HG02981 (cell line): ENCODE results near the gene SH3BGRL2.
A peak's percentile ranks its signal among the peaks of the same experiment; 100 is the strongest.
"Not testable (repeated sequence)": the region's sequence is repeated elsewhere in the genome, so short reads cannot be mapped to it uniquely, and the experiment has no call there.

Experiments
- ATAC-seq: cut with Tn5 transposase; IDR thresholded peaks from one replicate; pipeline ENCODE4 v1.9.1; 2021; ENCODE audit warnings: mild to moderate bottlenecking, moderate library complexity; ENCODE audit not compliant: unreplicated experiment

Gene SH3BGRL2

GRCh38 chr6:79614326-79615305 is 16.5 kb upstream of the SH3BGRL2 start:
- peak; percentile 67 for ATAC-seq

DNA sequence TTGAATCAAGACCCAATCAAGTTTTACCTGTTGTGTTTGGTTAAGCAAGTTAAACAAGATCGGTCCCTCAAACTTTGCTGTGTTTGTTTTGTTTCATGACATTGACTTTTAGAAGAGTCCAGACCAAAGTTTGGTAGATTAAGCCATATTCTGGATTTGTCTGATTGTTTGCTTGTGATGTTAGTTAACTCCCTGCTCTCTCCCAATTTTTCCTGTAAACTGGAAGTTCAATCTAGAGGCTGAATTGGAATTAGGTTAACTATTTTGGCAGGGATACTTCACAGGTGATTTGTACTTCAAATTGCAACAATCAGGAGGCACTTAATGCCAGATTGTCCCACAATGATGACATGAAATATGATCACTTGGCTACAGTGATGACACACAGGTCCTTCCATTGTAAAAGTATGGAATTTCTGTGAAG is 13.6 kb upstream of the SH3BGRL2 start:
- no peak for ATAC-seq

- ATAC-seq: not testable (repeated sequence)
Measured at GRCh38 chr6:79618425-79618824, 12.7 kb upstream of the SH3BGRL2 start.

DNA sequence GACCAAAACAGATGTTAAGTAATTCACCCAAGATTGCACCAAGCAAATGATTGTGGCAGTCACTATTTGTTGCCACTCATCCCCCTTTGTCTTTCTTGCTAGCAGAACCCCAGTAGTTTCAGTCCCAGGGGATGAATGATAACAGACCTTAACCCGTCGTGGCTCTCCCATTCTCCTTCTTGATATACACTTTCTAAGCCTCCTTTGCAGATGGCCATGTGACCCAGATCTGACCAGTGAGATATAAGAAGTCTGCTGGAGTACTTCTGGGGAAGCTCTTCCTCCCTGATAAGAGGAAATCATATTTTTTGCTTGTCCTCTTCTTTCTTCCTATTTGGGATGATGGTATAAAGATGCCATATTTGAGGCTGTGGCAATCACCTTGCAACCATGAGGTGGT is 9.6 kb upstream of the SH3BGRL2 start:
- ATAC-seq: no peak

GRCh38 chr6:79622364-79622763 is 8.8 kb upstream of the SH3BGRL2 start:
- ATAC-seq: no peak

- no peak for ATAC-seq
Measured at GRCh38 chr6:79623106-79623505, 8.0 kb upstream of the SH3BGRL2 start.

DNA sequence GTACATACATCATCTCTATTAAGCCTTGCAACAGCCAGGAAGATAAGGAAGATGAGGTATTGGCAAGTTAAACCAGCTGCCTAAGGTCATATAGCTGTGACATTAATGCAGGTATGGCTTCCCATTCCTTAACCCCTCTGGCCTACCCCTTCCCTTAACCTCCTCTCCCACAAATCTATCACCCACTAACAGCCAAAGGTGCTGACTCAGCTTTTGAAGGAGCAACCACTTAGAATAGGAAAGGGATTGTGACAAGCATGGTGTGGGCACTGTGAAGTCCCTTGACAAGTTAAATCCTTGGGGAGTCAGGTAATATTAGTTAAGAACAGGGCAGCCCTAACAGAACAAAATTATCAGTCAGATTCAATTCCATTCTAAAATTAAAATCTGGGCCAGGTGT is 5.4 kb upstream of the SH3BGRL2 start:
- ATAC-seq: no peak

DNA sequence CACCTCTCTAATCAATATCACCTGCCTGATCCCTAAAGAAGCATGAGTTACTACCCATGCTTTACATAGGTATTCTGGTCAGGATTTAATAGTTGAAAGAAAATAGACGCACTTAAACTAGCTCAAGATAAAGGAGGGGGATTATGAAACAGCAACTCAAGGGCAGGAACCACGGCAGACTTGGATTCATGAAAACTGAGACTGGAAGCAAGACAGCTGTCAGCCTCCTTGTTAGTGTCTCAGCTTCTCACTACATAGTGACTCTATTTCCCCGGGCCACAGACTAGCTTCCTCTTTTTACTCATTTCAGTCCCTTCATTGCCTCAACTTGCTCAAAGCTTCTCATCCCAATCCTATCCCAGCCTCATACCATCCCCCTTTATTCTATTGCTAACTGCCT is 4.3 kb upstream of the SH3BGRL2 start:
- no peak for ATAC-seq

GRCh38 chr6:79627422-79627821 is 3.7 kb upstream of the SH3BGRL2 start:
- ATAC-seq: no peak

GRCh38 chr6:79628466-79629288 is 2.5 kb upstream of the SH3BGRL2 start:
- no peak for ATAC-seq

DNA sequence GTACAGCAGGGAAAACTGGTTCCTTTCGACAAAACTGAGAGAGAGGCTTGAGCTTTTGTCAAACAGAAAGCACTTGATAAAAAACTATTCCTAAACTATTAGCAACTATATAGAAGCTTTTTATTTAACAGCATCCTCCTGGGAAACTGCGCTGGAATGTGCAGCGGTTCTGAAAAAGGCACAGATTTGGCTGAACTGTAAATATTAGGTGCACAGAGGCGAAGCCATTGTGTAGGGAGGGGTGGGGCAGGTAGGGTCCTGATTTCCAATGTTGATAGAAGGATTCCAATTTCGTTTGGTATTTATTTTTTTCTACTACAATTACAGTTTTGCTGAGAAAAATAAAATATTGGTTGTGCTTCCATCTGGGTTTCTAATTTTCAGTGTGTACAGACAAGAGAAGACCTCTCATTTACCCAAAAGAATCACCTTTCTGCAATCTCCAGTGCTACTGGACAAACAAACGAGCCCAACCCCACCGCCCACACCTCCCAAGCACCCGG is 698 bp upstream of the SH3BGRL2 start:
- ATAC-seq: no peak

DNA sequence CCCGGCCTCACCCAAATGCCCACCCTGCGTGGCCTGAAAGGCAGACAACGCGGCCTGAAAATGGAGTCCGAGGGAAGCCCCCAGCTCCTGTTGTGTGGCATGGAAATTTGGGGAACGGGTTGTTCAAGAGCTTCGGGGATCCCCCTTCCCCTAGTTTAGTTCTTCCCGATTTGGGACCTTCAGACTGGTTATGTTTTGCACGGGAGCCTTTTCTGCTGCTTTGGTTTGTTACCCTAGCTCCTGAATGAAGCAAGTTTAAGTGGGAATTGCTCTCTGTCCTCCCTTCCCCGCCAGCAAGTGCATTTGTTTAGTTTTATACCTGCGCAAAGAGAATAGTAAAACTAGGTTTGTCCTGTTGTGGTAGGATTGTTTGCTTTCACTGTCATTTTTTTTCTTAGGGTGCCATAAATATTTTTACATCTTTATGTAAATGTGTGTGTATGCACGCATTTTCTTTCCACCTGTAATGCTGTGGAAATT is 604 bp downstream of the SH3BGRL2 start:
- ATAC-seq: no peak

DNA sequence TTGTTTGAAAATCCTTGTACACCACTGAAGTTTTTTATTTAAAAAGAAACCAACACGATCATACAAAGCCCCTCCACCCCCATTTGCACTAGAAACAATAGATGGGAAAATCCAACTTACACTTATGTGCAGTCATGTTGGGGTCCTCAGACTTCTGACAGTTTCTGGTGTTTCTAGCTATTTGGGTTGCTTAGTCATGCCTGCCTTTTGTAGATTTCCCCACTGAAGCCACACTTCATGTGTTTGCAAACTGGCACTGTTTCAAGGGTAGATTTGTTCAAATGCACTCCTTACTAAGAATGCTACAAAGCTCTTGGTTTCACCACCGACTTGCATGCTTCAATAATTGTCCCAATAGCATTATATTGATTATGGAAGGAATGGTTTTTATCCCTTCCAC is 1.5 kb downstream of the SH3BGRL2 start:
- no peak for ATAC-seq

DNA sequence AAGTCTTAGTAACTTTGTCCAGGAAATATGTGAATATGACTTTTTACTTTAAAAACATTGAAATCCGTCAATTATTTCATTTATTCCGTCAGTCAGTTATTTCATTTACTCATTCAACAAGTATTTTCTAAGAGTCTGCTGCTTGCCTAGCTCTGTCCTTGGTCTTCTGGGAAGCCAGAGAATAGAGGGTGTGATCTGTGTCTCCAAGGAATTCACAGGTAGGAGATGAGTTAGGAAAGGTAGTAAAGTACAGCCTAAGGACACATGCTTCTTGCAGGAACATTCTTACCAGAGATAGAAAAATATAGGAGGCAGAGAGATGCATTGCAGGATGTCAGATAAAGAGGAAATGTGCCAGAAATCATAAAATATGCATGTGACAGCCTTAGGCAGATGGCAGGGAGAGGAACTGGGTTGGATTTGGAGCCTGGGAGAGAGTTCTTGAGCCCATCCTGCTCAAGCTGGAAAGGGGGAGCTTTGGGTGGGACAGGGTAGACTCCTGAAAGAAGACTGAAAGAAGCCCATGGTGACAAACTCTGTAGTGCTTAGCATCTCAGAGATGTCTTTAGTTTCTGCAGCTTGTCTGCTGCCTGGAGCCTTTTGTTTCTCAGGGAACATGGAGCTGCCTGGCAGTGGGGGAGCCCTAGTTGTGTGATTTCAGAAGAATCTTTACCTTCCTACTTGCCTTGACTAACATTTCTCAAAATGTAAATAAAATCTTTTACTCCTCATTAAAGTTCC is 3.5 kb downstream of the SH3BGRL2 start:
- ATAC-seq: no peak

DNA sequence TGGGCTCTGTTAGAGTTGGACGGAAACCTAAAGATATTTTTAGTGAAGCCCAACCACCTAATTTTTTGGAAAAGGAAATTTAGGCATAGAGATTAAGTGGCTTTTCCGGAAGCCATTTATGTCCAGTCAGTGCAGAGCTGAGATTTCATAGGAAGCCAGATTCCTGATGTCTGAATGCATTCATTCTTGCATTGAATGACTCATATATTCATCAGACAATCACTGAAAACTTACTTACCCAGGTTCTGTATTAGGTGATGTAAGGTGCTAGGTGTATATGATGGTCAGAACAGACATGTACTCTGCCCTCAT is 4.1 kb downstream of the SH3BGRL2 start:
- no peak for ATAC-seq

DNA sequence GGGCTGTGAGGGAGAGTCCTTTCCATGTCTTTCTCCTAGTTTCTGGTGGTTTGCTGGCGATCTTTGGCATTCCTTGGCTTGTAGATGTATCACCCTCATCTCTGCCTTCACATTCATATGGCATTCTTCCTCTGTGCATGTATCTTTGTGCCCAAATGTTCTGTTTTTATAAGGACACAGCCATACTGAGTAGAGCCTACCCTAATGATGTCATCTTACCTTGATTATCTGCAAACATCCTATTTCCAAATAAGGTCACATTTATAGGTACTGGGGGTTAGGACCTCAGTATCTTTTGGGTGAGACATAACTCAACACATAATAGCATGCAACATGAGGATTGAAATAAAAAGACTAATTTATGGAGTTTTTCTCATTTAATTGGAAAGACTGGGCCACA is 5.5 kb downstream of the SH3BGRL2 start:
- ATAC-seq: no peak

DNA sequence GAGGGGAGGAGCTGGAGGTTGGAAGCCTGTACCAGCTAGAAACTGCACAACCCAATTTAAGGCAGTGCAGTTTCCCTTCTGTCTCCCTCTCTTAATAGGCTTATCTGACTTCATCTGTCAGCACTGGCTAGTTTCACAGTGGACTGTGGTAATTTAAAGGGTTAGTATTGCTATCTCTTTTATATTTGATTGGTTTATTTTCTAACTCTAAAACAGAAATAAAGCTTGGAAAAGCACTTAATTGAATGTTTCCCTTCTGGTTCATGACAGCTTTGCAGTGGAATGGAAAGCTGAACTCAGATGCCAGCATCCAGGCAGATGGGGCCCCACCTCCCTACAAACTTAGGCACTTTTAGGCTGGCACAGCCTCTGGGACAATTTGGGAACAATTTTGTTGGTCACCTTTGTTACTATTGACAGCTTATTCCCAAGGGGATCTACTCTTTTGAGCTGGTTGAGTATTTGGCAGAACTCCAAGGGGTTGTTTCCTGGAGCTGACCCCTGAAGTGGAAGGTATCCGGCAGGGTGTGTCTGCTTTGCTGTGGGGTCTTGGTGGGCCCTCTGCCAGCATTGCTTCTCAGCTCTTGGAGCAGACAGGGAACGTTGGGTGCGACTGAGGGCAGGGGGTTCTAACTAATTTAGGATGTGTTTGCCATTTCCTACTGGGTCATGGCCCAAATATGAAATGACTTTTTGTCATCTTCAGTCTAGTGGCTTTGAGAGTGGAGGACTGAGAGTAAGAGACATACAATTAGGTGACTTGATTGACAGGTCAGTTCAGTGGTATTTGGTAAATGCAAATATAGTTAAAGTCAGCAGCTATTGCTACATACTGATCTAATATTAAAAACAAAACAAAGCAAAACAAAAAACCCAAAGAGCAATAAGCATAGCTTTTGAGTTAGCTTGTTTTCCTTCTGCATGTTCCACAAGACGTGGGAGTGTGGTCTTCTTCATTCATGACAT is 9.3 kb downstream of the SH3BGRL2 start:
- ATAC-seq: no peak

DNA sequence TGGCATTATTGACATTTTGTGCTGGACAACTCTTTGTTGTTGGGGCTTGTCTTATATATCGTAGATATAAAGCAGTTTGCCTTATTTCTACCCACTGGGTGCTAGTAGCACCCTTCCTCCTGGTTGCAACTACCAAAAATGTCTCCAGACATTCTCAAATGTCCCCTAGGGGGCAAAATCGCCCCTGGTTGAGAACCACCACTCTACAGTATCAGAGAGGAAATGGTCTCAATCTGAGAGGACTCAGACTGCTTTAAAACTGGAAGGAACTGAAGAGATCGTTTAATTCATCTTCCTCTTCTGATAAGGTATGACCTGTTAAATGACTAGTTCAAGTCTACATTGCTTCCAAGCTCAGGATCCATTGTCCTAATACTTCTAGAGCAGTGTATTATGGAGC is 14.9 kb downstream of the SH3BGRL2 start:
- ATAC-seq: no peak

DNA sequence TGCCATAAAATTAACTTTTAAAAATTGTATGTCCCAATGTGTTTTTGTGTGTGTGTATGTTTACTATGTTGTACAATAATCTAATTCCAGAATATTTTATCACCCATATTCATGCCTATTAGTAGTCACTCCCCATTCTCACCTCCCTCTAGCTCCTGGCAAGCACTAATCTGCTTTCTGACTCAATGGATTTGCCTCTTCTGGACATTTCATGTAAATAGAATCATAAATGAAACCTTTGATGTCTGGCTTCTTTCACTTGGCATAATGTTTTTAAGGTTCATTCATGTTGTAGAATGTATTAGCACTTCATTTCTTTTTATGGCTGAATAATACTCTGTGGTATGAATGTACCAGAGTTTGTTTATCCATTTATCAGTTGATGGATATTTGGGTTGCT is 15.4 kb downstream of the SH3BGRL2 start:
- ATAC-seq: no peak

GRCh38 chr6:79647741-79648140 is 16.6 kb downstream of the SH3BGRL2 start:
- ATAC-seq: no peak
